ENCODE measurements around the gene RHBDD1. TPM values are rescaled to one million over a fixed set of nuclear protein-coding genes. Genes with fewer than 3 reads are reported as not detected.

Gene RHBDD1, protein sequence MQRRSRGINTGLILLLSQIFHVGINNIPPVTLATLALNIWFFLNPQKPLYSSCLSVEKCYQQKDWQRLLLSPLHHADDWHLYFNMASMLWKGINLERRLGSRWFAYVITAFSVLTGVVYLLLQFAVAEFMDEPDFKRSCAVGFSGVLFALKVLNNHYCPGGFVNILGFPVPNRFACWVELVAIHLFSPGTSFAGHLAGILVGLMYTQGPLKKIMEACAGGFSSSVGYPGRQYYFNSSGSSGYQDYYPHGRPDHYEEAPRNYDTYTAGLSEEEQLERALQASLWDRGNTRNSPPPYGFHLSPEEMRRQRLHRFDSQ
- total RNA-seq: 23.8 and 44.6 TPM in 2 replicates

GRCh38 chr2:226835796-226836547 lies at the start of gene RHBDD1:
RHBDD1 (plus strand) TSS chr2:226836054; CDS start chr2:226864694, 28,640 bp downstream.

GRCh38 chr2:226799211-226799975 lies 36.5 kb upstream of the RHBDD1 start, which contains the start of gene IRS1:
IRS1 (minus strand) TSS chr2:226799820; CDS start chr2:226798738, 1,082 bp downstream.

Other genes starting within 250 kb of the RHBDD1 start
- 10.4 and 26.7 TPM in 2 replicates for gene IRS1, start 36.2 kb upstream of the RHBDD1 start, total RNA-seq

Data from smooth muscle cell of the umbilical artery (primary cell).